NCI-H2029 (cell line): ENCODE results near the gene EHBP1L1.

Experiments
- DNase-seq: peaks from one replicate; lab custom pipeline; 2025; lab: John Stamatoyannopoulos, UW

EHBP1L1 gene

GRCh38 chr11:65577756-65578109, 1.9 kb downstream of the EHBP1L1 start:
- DNase-seq = no peak

- DNase-seq = no peak
Observed at GRCh38 chr11:65578134-65578533, 2.3 kb downstream of the EHBP1L1 start.

- DNase-seq = no peak
Observed at GRCh38 chr11:65578667-65579066, 2.8 kb downstream of the EHBP1L1 start.

GRCh38 chr11:65579291-65579690, 3.4 kb downstream of the EHBP1L1 start:
- DNase-seq = no peak

GRCh38 chr11:65580031-65580692, 4.3 kb downstream of the EHBP1L1 start:
- DNase-seq = no peak

GRCh38 chr11:65580756-65581155, 4.9 kb downstream of the EHBP1L1 start:
- no peak for DNase-seq

- no peak for DNase-seq
Observed at GRCh38 chr11:65581928-65582327, 6.1 kb downstream of the EHBP1L1 start.

GRCh38 chr11:65583589-65583988, 7.7 kb downstream of the EHBP1L1 start:
- DNase-seq = no peak

- DNase-seq = no peak
Observed at GRCh38 chr11:65584106-65584505, 8.3 kb downstream of the EHBP1L1 start.

- no peak for DNase-seq
Observed at GRCh38 chr11:65584723-65585171, 8.9 kb downstream of the EHBP1L1 start.

GRCh38 chr11:65585396-65586246, 9.8 kb downstream of the EHBP1L1 start:
- no peak for DNase-seq

GRCh38 chr11:65586247-65586630, 10.4 kb downstream of the EHBP1L1 start:
- no peak for DNase-seq

- no peak for DNase-seq
Observed at GRCh38 chr11:65586676-65587075, 10.8 kb downstream of the EHBP1L1 start.

GRCh38 chr11:65588199-65589054, 12.6 kb downstream of the EHBP1L1 start:
- DNase-seq = no peak

GRCh38 chr11:65589444-65590239, 13.8 kb downstream of the EHBP1L1 start:
- DNase-seq = no peak

GRCh38 chr11:65590240-65590738, 14.4 kb downstream of the EHBP1L1 start:
- DNase-seq = peak; percentile 78

- no peak for DNase-seq
Observed at GRCh38 chr11:65591939-65592857, 16.3 kb downstream of the EHBP1L1 start.

- no peak for DNase-seq
Observed at GRCh38 chr11:65592858-65593517, 17.1 kb downstream of the EHBP1L1 start.

GRCh38 chr11:65593518-65594414, 17.9 kb downstream of the EHBP1L1 start:
- no peak for DNase-seq
